ENCODE measurements around the gene FOXQ1. TPM values are rescaled to one million over a fixed set of nuclear protein-coding genes. Genes with fewer than 3 reads are reported as not detected.
"Not testable (repeated sequence)": the region's sequence is repeated elsewhere in the genome, so short reads cannot be mapped to it uniquely, and the experiment has no call there.

FOXQ1 gene
- total RNA-seq, 1 donor from 2014 or later = 7.5 TPM

DNA sequence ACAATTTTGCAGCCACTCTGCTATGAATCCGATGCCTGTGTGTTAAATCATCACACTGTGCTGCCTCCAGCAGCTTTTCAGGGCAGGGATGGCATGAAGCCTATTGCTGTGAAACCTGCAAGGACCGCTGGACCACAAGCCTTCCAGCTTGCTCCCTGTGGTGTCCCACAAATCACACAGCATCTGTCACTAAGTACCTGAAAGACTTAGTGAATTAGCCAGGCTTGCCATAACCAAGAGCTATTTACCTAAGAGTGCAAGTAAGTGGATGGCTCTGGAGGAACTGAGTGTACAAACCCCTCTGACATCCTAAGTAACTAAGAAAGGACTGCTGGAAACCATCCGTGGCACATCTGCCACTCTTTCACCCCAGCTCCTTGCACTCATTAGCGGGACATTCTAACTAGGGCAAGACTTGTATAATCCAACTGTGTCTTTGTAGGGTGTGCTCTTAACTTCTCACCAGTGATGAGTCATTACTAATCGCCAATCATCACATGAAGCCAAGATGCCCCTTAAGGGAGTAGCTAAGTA is 34.7 kb downstream of the FOXQ1 start:
- DNase-seq (no peak), ATAC-seq (peak; percentile 69 to 70)
- H3K27me3 ChIP-seq (ENCODE audit: low read depth) = no peaks in the 10 kb centered on the region
- no peaks in the 10 kb centered on the region for H3K36me3 ChIP-seq
- peaks cover 30% of the 10 kb centered on the region for H3K4me1 ChIP-seq
- H3K27ac ChIP-seq = peak overlapping the region; percentile 52
- no peak overlapping the region for H3K4me3 ChIP-seq
- intact Hi-C loops (cut with DNase I) = no loop called here
- no peak for TF ChIP-seq CTCF (IDR thresholded peaks at IDR 0.05)
- H3K9me3 ChIP-seq = peaks cover 13% of the 10 kb centered on the region

- no peaks in the 10 kb centered on the region for H3K27me3 ChIP-seq (ENCODE audit: low read depth)
- no peak for TF ChIP-seq CTCF (IDR thresholded peaks at IDR 0.05)
Observed at GRCh38 chr6:1347161-1347560, 35.3 kb downstream of the FOXQ1 start.

GRCh38 chr6:1348675-1349074 is 36.8 kb downstream of the FOXQ1 start:
- DNase-seq (peak; percentile 67), ATAC-seq (peak; percentile 94 to 95)
- H3K27me3 ChIP-seq (ENCODE audit: low read depth) = no peaks in the 10 kb centered on the region
- no peaks in the 10 kb centered on the region for H3K36me3 ChIP-seq
- intact Hi-C loops (cut with DNase I) = no loop called here
- H3K4me1 ChIP-seq = peaks cover 30% of the 10 kb centered on the region
- no peak overlapping the region for H3K27ac ChIP-seq
- H3K9me3 ChIP-seq = peaks cover 13% of the 10 kb centered on the region
- TF ChIP-seq CTCF (IDR thresholded peaks at IDR 0.05) = no peak
- H3K4me3 ChIP-seq = no peak overlapping the region

More at GRCh38 chr6:1347161-1347560, 35.3 kb downstream of the FOXQ1 start:
- intact Hi-C loops (cut with DNase I) = no loop called here
- Histone ChIP-seq H3K4me3 (no peak overlapping the region), H3K9me3 (peaks cover 13% of the 10 kb centered on the region), H3K27ac (peak overlapping the region; percentile 52), H3K36me3 (no peaks in the 10 kb centered on the region), H3K4me1 (peaks cover 30% of the 10 kb centered on the region)
- ATAC-seq (peak; percentile 71), DNase-seq (no peak)

DNA sequence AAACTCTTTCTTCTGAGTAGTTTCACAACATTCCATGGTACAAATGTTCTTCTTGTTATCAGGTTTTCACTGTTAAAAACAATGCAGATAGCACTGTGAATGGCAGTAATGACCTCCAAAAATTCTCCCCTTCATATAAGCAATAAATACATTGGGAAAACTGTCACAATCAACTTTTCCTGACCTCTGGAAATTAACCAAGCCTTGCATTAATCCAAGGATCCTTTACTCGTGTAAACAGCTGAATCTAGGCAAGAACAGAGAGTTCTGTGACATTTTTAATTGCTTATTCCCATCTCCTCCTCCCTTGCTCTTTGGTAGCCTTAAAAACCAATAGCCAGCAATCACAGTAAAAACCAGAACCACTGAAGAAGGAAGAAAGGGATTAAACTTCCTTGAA is 37.8 kb downstream of the FOXQ1 start:
- H3K4me1 ChIP-seq = peaks cover 30% of the 10 kb centered on the region
- no peak for TF ChIP-seq CTCF (IDR thresholded peaks at IDR 0.05)
- ATAC-seq = no peak
- H3K27ac ChIP-seq = no peak overlapping the region
- intact Hi-C loops (cut with DNase I) = no loop called here
- H3K9me3 ChIP-seq = peaks cover 9% of the 10 kb centered on the region
- DNase-seq = no peak
- no peaks in the 10 kb centered on the region for H3K36me3 ChIP-seq
- no peak overlapping the region for H3K4me3 ChIP-seq
- H3K27me3 ChIP-seq (ENCODE audit: low read depth) = no peaks in the 10 kb centered on the region

GRCh38 chr6:1351381-1352008 is 39.6 kb downstream of the FOXQ1 start:
- ATAC-seq (no peak), DNase-seq (no peak)
- Histone ChIP-seq H3K27ac (no peak overlapping the region), H3K27me3 (ENCODE audit: low read depth) (no peaks in the 10 kb centered on the region), H3K4me3 (no peak overlapping the region), H3K9me3 (peaks cover 5% of the 10 kb centered on the region), H3K36me3 (no peaks in the 10 kb centered on the region), H3K4me1 (peaks cover 24% of the 10 kb centered on the region)
- no peak for TF ChIP-seq CTCF (IDR thresholded peaks at IDR 0.05)
- intact Hi-C loops (cut with DNase I) = no loop called here

DNA sequence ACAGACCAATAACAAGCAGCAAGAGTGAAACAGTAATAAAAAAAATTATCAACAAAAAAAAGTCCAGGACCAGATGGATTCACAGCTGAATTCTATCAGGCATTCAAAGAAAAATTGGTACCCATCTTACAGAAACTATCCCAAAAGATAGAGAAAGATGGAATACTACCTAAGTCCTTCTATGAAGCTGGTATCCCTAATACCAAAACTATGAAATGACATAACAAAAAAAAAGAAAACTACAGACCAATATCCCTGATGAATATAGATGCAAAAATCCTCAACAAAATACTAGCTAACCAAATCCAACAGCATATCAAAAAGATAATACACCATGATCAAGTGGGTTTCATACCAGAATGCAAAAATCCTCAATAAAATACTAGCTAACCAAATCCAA is 43.2 kb downstream of the FOXQ1 start:
- DNase-seq; H3K4me1 ChIP-seq; H3K4me3 ChIP-seq; intact Hi-C loops (cut with DNase I); ATAC-seq; H3K36me3 ChIP-seq; H3K27me3 ChIP-seq (ENCODE audit: low read depth); H3K27ac ChIP-seq; H3K9me3 ChIP-seq: not testable (repeated sequence)

DNA sequence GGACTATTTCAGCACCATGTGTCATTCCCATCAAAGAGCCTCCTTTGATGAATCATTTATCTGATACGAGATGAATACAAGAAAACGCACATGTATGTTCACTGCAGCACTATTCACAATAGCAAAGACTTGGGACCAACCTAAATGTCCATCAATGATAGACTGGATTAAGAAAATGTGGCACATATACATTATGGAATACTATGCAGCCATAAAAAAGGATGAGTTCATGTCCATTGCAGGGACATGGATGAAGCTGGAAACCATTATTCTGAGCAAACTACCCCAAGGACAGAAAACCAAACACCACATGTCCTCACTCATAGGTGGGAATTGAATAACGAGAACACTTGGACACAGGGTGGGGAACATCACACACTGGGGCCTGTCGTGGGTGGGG is 49.8 kb downstream of the FOXQ1 start:
- ATAC-seq; H3K27me3 ChIP-seq (ENCODE audit: low read depth); H3K36me3 ChIP-seq; H3K4me1 ChIP-seq; H3K4me3 ChIP-seq; H3K9me3 ChIP-seq; intact Hi-C loops (cut with DNase I); DNase-seq; H3K27ac ChIP-seq: not testable (repeated sequence)

All from lower lobe of right lung (tissue), 2 donors.